GM18873 (cell line): ENCODE measurements around the gene COX7A2L.
"Not testable (repeated sequence)": the region's sequence is repeated elsewhere in the genome, so short reads cannot be mapped to it uniquely, and the experiment has no call there.

Experiments
- ATAC-seq: cut with Tn5 transposase; IDR thresholded peaks from one replicate; pipeline ENCODE4 v1.9.1; 2021; ENCODE audit warnings: mild to moderate bottlenecking, moderate library complexity, moderate number of reproducible peaks; ENCODE audit not compliant: unreplicated experiment, low FRiP score

Gene COX7A2L

GRCh38 chr2:42340045-42340937, 20.7 kb downstream of the COX7A2L start:
- no peak for ATAC-seq

GRCh38 chr2:42339191-42339912, 21.7 kb downstream of the COX7A2L start:
- ATAC-seq, result no peak

GRCh38 chr2:42338567-42339190, 22.3 kb downstream of the COX7A2L start:
- no peak for ATAC-seq

GRCh38 chr2:42337846-42338566, 23.0 kb downstream of the COX7A2L start:
- no peak for ATAC-seq

GRCh38 chr2:42337356-42337820, 23.6 kb downstream of the COX7A2L start:
- ATAC-seq, result no peak

GRCh38 chr2:42336361-42336965, 24.6 kb downstream of the COX7A2L start:
- ATAC-seq, result no peak

- no peak for ATAC-seq
Measured at GRCh38 chr2:42335514-42336104, 25.4 kb downstream of the COX7A2L start.

GRCh38 chr2:42334865-42335264, 26.2 kb downstream of the COX7A2L start:
- not testable (repeated sequence) for ATAC-seq

- ATAC-seq, result no peak
Measured at GRCh38 chr2:42334220-42334619, 26.8 kb downstream of the COX7A2L start.

- ATAC-seq, result no peak
Measured at GRCh38 chr2:42333579-42333978, 27.4 kb downstream of the COX7A2L start.

- ATAC-seq, result no peak
Measured at GRCh38 chr2:42332575-42332974, 28.4 kb downstream of the COX7A2L start.

GRCh38 chr2:42331569-42332284, 29.3 kb downstream of the COX7A2L start:
- no peak for ATAC-seq

- ATAC-seq, result no peak
Measured at GRCh38 chr2:42329736-42330135, 31.3 kb downstream of the COX7A2L start.

GRCh38 chr2:42328923-42329322, 32.1 kb downstream of the COX7A2L start:
- ATAC-seq, result no peak

- no peak for ATAC-seq
Measured at GRCh38 chr2:42328148-42328833, 32.7 kb downstream of the COX7A2L start.

GRCh38 chr2:42327125-42327524, 33.9 kb downstream of the COX7A2L start:
- no peak for ATAC-seq

- no peak for ATAC-seq
Measured at GRCh38 chr2:42325609-42326008, 35.4 kb downstream of the COX7A2L start.

- no peak for ATAC-seq
Measured at GRCh38 chr2:42324949-42325348, 36.1 kb downstream of the COX7A2L start.
